GM13976 (cell line): ENCODE measurements around the gene YEATS2.

ENCODE experiments used
- DNase-seq: peaks from one replicate; pipeline ENCODE4 v3.0.0; 2012; ENCODE audit warnings: low spot score
- CTCF ChIP-seq: IDR thresholded peaks from 2 replicates; pipeline ENCODE4 v1.5.1; 2012; ENCODE audit warnings: borderline replicate concordance, mild to moderate bottlenecking; ENCODE audit not compliant: insufficient read depth; ENCODE audit errors: extremely low read depth, missing control alignments, control extremely low read depth
- in situ Hi-C: fragments of 300-500 bp; cut with MboI; formaldehyde crosslinking; loops from one replicate; pipeline ENCODE4 v1.12.0; 2022; ENCODE audit warnings: low sequenced_read_pairs, mixed read lengths, inconsistent platforms; ENCODE audit not compliant: unreplicated experiment

Gene YEATS2

GRCh38 chr3:183809270-183809669 is 111.7 kb downstream of the YEATS2 start:
- in situ Hi-C loops, result no loop called here
- no peak for DNase-seq
- no peak for TF ChIP-seq CTCF

GRCh38 chr3:183810643-183811594 is 113.3 kb downstream of the YEATS2 start:
- in situ Hi-C loops, result no loop called here
- DNase-seq, result no peak
- no peak for TF ChIP-seq CTCF

- no peak for DNase-seq
- TF ChIP-seq CTCF, result no peak
- in situ Hi-C loops, result no loop called here
These were observed 114.0 kb downstream of the YEATS2 start for GRCh38 chr3:183811638-183812037.

GRCh38 chr3:183812761-183813445 is 115.3 kb downstream of the YEATS2 start:
- no peak for TF ChIP-seq CTCF
- DNase-seq, result no peak
- in situ Hi-C loops, result no loop called here

- in situ Hi-C loops, result no loop called here
- no peak for DNase-seq
- TF ChIP-seq CTCF, result no peak
These were observed 116.6 kb downstream of the YEATS2 start for GRCh38 chr3:183814240-183814639.

- no peak for DNase-seq
- TF ChIP-seq CTCF, result no peak
- in situ Hi-C loops, result no loop called here
These were observed 118.0 kb downstream of the YEATS2 start for GRCh38 chr3:183815563-183815940.
